Hematopoietic multipotent progenitor cell treated with erythropoietin and hydrocortisone succinate and interleukin-3 and kit ligand, for 17 days (in vitro differentiated cells): ENCODE data around the gene UBTD2.

Source experiments
- DNase-seq: peaks from one replicate; pipeline ENCODE4 v3.0.0-alpha.2; 2015; ENCODE audit warnings: low spot score

The UBTD2 gene

DNA sequence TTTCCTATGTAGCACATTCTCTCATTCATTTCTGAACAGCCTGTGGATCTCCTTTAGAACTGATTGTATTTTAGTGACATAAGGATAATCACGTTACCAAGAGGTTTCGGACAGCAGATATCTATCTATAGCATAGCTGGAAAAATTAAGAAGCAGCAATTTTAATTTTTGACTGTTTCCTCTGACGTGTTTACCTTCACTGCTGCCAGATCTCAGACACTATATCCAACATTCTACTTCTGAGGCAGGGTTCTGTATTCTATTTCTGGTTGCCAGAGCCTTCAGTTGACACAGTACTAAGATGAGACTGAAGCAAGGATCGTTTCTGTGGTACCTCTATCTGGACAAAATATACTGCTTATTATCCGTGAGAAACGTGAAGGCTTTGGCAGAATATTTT, 89.7 kb downstream of the UBTD2 start, which contains the start of gene EFCAB9:
Gene EFCAB9, plus strand, starts transcription at position 301 of the 400 bp plus-strand sequence. Its CDS starts 1 bp downstream, at position 302.
- DNase-seq: no peak

DNA sequence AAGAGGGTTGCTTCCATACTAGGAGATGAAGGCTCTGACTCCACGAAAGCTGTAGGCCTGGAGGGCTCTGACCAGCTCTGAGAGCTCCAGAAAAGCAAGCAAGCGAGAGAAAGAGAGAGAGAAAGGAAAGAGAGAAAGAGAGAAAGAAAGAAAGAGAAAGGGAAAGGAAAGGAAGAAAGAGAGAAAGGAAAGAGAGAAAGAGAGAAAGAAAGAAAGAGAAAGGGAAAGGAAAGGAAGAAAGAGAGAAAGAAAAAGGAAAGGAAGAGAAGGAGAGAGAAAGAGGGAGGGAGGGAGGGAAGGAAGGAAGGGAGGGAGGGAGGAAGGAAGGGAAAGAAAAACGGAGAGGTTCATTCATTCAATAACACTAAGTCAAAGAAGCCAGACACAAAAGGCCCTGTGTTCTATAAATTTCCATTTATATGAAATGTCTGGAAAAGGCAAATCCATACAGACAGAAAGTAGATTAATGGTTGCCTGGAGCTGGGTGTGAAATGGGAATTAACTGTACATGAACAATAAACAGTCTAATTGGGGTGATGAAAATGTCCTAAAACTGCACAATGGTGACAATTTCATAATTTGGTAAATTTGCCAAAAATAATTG, 93.8 kb downstream of the UBTD2 start:
- no peak for DNase-seq

DNA sequence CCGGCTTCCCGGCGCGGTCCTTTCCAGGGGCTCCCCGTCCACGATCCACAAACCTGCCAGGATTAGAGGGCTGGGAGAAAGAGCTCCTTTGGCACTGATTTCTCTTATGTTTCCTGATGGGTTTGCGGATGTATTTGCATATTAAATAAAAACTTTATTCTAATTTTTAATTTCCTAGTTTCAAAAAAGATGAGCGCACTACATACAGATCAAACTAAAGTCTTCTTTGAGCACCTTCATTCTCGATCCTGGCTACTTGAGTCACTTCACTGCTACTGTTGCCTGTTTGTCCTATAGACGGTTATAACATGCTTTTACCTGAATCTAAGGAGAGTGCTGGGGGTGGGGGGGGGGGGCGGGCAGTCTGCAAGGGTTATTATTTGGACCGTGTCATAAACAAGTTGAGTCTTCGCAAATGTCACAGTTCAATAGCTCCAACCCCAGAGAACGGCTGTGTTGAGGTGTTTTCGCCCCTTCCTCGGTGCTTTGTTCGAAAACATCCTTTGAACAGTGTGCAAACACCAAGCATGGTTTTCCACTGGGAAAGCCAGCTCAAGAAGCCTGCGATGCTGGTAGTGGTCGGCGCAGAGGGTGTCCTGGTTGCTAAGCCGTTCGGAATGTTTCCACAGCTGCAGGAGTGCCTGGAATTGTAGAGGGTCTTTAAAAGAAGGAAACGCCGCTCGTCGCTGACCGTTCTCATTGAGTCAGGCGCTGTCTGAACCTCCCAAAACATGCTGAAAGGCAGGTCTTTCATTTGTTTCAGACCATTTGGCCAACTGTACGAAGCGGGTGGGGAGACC, 94.5 kb downstream of the UBTD2 start:
- DNase-seq: no peak

DNA sequence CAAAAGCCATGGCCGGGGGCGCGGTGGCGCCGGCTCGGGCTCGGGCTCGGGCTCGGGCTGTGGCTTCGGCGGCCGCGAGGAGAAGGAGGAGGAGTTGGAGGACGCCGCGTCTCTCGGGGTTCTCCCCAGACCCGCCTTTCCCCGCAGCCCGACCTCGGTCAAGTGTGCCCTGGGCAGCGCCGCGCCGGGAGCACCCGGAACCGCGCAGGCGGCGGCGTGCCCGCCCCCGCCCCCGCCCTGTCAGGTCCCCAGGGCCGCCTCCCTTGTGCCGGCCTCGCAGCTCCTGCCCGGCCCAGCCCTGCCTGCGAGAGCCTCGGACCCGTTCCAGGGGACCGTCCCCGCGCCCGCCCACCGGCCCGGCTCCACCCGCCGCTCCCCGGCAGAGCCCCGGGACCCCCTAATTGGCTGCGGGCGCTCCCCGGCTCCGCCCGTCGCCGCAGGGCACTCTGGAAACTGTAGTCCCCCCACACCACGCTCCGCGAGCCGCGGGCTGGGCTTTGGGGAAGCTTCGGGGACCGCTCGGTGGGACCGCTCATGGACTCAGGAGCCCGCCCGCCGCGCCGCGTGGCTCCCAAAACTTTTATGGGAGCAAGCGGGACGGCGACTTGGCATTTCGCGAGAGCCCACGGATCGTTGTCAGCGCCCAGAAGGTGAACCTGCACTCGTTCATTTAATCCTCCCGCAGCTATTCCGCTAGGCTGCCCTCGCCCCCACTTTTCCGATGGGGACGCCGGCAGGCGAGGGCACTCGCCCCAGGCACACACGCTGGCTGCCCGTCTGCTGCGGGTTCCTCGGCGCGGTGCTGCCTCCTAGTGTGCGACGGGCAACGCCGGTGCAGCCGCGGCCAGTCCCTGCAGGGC, 95.3 kb downstream of the UBTD2 start, which contains the start of gene STK10:
Gene STK10, minus strand, starts transcription at position 192 of the 860 bp plus-strand sequence. Its CDS starts 182 bp downstream, at position 10.
- peak; percentile 86 for DNase-seq

DNA sequence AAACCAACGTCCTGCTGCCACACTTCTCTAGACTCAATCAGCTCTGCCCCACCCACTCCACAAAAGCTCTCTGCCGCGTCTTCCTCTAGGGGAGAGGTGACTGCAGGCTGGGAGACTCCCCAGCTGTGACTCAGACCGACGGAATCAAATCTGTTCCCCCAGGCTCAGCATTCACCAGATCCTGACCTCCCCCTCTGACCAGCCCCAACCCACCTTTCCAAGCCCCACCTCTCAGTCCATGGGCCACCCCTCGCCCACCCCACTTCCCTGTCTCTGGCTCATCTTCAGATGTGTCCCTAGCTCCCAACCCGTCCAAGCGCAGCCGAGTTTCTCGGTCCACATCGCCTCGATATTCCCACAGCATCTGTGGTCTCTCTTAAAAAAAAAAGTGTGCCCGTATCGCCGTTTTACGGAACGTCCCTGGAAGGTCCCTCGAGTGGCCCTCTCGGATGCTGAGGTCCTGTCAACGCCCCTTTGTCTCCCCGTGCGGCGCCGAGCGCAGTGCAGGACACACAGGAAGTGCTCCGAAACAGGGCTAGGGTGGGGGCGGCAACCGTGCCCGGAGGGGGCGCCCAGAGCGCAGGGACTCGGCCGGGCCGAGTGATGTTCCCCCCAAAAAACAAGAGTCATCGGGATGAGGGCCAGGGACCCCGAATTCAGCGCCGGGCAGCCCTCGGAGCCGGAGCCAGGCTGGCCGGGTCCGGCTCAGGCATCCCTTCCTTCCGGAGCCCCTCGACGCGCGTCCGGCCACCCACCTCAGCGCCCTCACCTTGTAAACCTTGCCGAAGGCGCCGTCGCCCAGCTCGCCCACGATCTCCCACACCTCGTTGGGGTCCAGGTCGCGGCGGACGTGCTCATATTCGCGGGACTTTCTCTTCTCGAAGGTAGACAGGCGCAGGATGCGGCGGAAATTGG, 96.2 kb downstream of the UBTD2 start:
- peak; percentile 69 for DNase-seq

DNA sequence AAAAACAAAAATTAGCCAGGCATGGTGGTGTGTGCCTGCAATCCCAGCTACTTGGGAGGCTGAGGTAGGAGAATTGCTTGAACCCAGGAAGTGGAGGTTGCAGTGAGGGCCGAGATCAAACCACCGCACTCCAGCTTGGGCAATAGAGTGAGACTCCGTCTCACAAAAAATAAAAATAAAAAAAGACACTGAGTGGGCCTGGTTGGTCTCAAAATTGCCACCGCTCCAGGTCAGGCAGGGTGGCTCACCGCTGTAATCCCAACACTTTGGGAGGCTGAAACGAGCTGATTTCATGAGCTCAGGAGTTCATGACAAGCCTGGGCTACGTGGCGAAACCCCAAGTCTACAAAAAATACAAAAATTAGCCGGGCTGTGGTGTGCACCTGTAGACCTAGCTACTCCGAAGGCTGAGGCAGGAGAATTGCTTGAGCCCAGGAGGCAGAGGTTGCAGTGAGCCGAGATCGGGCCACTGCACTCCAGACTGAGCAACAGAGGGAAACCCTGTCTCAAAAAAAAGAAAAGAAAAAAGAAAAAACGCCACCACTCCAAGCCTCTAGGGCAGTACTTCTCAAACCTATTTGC, 97.4 kb downstream of the UBTD2 start:
- DNase-seq: no peak

DNA sequence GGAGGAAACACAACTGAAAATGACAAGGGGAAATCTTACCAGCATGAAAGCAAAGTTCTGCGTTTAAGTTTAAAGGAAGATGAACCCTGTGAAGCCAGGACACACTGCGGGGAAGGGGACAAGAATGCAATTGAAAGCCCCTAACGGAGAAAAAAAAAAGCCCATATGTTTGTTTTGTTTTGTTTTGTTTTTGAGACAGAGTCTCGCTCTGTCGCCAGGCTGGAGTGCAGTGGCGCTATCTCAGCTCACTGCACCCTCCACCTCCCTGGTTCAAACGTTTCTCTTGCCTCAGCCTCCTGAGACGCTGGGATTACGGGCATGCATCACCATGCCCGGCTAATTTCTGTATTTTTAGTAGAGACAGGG, 98.5 kb downstream of the UBTD2 start:
- no peak for DNase-seq

DNA sequence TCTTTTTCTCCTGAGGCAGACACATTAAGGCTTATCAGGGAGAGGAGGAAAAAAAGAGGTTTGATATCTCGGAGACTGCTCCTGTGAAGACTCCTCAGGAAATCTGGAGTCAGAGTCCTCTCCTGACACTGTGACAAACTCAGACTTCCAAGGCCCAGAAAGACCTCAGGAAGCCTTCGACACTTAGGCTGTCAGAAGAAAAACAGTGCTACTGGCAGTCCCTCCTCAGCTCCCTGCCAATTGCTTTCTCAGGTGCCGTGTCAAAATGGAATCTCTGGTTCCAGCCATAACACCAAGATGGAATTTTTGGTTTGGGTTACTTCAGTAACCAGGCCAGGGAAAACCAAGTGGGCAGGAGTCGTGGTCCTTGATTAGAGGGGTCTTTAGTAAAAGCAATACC, 99.7 kb downstream of the UBTD2 start:
- no peak for DNase-seq

DNA sequence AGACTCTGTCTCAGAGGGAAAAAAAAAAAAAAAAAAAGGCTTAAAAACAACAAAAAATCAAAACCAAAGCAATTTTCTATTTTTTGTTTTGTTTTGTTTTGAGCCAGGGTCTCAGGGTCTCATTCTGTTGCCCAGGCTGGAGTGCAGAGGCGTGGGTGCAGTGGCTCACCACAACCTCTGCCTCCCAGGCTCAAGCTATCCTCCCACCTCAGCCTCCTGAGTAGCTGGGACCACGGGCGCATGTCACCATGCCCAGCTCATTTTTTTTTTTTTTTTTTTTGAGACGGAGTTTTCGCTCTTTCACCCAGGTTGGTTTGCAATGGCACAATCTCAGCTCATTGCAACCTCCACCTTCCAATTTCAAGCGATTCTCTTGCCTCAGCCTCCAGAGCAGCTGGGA, 101.3 kb downstream of the UBTD2 start:
- DNase-seq: no peak

DNA sequence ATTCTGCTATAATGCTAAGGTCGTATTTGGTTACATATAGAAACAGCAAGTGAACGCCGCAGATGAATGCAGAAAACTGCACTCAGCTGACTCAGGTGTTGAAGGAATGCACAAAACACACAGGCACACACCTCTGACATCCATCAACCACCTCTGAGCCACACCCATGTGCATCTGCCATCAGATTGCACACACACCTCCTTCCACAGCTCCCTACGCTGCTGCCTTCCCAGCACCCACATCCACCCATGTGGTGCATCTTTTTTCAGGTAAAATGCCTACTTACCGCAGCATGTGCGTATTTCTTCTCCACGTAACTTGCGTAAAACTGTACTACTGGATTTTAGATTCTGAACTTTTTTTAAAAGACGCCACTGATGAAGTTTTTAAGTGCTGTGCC, 102.6 kb downstream of the UBTD2 start:
- no peak for DNase-seq

DNA sequence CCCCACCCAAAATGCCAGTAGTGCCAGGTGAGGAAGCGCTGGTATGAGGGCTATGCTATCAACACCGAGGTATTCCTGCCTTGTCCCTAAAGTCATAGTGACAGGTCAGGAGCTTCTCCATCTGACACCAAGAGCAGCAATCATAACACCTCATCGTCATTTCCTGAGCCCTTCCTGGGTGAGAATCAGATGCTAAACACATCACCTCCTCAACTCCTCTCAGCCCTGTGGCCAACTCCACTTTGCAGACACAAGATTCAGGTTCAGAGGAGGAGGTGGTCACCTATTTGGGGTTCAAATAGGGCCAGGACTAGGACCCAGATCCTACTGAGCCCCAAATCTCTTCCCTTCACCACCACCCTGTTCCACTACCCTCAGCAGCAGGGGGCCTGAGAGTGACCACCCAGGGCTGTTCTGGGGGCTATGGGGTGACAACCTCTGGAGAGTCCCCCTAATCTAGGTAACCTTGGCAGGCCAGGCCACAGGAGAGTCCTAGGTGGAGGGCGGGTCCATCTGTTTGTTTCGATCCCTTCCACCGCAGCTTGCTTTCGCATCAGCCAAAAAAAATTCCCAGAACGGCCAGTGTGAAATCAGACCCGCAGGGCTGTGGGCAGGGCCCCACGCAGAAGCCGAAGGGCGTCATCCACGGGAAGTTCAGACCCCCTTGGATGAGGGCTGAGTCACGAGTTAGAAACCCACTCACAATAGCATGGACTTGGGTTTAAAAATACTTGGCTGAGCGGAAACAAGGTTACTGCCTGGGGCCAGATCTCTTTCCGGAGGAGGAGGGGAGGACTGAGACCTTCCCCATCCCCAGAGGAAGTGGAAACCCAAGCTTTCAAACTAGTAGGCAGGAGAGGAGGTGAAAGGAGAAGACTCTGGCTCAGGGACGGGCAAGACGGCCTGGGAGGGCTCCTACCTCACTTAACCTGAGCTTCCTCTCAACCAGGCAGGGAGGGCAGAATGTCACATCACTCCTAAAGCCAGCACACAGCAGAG, 104.3 kb downstream of the UBTD2 start:
- DNase-seq: no peak

DNA sequence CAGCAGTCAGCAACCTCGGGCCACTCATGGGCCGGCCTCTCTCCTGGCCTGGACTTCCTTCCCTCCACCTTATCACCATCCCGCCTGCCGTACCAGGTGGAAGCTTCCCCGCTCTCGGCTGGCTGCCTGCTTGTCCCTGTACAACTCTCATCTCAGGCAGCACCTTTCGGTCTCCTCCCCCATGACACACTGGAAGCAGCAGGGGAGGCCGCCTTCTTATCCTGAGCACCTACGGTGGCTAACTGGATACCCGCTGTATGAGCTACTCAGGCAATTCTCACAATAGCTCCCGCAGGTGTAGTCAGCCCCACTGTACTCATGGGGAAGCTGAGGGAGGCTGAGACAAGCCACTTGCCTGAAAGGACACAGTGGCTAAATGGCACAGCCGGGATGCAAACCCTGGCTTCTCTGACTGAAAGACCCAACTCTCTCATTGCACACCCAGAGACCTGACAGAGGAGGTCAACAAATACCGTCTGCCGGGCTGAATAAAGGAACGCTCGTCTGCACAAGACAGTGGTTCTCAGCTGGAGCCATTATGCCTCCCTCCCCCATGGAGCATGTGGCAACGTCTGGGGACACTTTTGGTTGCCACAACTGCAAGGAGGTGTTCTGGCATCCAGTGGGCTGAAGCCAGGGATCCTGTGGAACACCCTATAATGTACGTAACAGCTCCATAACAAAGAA, 105.1 kb downstream of the UBTD2 start:
- DNase-seq: no peak

DNA sequence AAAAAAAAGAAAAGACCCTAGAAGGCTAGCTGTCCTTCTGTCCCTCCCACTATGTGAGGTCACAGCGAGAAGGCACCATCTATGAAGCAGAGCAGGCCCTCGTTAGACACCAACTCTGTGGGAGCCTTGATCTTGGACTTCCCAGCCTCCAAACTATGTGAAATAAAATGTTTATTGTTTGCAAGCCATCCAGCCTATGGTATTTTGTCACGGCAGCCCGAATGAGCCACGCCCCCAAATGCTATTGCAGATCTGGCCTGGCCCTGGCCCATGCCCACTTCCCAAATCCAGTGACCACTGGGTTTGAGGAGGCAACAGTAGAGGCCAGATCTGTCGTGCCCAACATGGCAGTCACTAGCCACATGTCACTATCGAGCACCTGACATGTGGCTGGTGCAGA, 106.4 kb downstream of the UBTD2 start:
- DNase-seq: no peak

DNA sequence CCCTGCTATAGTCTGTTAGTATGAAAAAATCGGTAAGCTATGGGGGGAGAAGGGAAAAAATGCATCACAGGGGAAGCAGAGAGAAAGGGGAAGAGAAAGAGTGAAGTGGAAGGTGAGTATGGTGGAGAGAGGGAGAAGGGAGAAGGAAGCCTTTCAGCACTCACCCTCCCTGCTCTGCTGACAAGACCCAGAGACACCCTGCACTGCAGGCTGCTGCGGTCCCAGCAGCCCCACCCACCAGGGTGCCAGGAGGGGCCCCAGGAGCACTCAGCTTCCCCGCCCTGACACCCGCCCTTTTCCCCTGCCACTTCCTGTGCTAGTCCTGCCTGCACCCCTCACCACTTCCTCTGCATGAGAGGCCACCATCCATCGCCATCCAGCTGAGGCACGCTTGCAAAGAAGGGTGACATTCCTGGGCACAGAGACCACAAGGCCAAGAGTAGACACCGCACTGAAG, 108.3 kb downstream of the UBTD2 start:
- DNase-seq: peak; percentile 54

DNA sequence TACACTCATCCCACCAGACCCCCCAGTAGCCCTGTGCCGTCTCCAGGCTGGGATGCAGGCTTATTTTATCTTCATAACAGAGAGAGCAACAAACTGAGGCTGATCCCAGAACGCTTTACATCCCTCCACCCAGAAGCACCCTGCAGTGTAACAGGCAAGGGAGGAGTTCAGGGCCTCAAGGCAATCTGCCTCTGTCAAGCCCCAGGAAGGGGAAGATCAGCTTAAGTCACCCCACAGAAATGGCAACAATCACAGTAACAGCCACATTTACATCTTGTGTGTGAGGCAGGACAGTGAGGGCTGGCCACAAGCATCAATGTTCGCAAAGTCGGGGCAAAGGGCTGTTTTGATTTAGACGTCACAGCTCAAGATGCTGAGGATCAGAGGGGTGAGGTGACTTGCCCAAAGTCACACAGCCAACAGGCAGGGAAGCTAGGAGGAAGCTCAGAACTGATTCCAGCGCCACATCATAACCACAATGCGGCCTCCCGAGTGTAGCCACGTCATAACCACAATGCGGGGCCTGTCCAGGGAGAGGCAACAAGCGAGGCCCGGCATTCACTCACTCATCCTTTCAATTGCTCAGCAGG, 109.9 kb downstream of the UBTD2 start:
- no peak for DNase-seq

DNA sequence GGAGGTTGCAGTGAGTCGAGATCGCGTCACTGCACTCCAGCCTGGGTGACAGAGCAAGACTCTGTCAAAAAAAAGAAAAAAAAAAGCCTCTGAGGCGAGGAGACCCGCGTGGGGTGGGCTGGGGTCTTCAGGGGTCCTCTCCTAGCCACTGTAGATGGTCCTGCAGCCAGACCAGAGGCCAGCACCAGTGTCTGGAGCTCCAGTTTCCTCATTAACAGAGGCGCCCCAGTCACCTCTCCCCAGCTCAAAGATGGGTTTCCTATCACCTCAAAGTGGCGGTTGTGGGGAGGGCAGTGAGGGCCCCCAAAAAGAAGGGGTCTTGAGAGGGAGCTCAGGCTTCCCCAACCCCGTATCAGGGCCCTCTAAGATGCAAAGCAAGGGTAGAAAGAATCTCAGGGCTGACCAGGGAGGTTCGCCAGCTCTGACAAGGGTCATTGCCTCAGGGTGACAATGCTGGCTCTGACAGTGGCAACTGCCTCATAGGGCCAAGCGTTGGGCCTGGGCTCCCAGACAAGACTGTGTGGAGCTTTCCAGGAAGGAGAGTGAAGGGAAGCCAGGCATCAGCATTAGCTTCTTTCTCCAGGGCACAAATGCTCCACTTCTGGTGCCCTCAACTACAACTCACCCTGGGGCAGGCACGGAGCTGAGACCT, 110.5 kb downstream of the UBTD2 start:
- DNase-seq: no peak

DNA sequence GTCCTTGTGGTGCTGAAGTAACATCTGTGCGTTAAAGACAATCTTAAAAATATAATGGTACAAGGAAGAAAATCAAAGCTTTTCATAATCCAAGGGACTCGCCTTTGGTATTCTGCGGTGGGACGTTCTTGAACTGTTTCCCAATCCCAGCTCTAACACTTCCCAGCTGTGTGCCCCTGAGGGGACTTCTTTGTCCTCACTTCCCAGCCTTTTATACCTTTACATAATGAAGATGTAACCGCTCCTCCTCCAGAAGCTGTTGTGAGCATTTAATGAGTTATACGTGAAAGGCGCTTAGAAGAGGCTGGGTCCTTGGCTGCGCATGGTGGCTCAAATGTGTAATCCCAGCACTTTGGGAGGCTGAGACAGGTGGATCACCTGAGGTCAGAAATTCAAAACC, 112.4 kb downstream of the UBTD2 start:
- no peak for DNase-seq

DNA sequence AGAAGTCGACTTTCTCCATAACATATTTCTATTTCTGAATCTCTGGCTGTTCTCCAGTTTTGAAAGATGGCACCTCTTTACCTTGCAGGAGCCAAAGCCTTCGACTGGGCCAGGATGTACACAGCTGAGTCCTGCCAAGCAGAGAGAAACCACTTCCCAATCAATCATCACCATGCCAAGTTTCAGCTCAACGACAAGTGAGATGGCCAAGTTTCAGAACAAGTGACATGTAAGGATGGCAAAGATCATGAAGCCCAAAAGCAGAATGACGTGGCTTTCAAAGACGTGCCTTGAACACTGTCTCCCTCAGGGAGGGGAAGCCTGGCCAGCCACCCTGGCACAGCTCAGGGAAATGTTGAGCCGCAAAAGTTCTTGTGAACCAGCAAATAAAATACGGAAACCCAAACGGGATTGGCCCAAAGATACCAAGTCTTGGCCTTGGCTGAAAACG, 113.3 kb downstream of the UBTD2 start:
- no peak for DNase-seq
